Fibroblast of mammary gland (primary cell): ENCODE data around the gene KLK4.

Experiments
- DNase-seq: peaks from one replicate; pipeline ENCODE4 v3.0.0-alpha.2; 2010; ENCODE audit warnings: low read depth
- H3K4me3 ChIP-seq: 2 replicates; pipeline ENCODE4 v1.5.1; 2011; ENCODE audit warnings: low read depth, mild to moderate bottlenecking, low read length, moderate library complexity; ENCODE audit not compliant: control insufficient read depth
- TF ChIP-seq, protein P1 (sequence below): conservative IDR thresholded peaks from 2 replicates; pipeline ENCODE4 v1.5.1; 2011; ENCODE audit warnings: low read depth, low read length, inconsistent platforms; ENCODE audit not compliant: control insufficient read depth, insufficient read depth

Gene KLK4

DNA sequence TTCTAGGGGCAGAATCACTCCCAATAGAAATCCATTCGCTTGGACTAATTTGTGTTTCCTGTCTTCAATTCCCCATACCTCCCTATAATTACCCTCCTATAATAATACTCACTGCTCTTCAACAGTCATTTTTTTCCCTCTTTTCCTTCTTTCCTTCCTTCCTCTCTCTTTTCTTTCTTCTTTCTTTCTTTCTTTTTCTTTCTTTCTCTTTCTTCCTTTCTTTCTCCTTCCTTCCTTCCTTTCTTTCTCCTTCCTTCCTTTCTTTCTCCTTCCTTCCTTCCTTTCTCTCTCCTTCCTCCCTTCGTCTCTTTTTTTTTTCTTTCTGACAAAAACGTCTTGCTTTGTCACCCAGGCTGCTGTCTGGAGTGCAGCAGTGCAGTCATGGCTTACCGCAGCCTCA lies 33.6 kb upstream of the KLK4 start:
- DNase-seq: no peak
- TF ChIP-seq, protein P1, sequence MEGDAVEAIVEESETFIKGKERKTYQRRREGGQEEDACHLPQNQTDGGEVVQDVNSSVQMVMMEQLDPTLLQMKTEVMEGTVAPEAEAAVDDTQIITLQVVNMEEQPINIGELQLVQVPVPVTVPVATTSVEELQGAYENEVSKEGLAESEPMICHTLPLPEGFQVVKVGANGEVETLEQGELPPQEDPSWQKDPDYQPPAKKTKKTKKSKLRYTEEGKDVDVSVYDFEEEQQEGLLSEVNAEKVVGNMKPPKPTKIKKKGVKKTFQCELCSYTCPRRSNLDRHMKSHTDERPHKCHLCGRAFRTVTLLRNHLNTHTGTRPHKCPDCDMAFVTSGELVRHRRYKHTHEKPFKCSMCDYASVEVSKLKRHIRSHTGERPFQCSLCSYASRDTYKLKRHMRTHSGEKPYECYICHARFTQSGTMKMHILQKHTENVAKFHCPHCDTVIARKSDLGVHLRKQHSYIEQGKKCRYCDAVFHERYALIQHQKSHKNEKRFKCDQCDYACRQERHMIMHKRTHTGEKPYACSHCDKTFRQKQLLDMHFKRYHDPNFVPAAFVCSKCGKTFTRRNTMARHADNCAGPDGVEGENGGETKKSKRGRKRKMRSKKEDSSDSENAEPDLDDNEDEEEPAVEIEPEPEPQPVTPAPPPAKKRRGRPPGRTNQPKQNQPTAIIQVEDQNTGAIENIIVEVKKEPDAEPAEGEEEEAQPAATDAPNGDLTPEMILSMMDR: no peak
- H3K4me3 ChIP-seq: no peak overlapping the region

DNA sequence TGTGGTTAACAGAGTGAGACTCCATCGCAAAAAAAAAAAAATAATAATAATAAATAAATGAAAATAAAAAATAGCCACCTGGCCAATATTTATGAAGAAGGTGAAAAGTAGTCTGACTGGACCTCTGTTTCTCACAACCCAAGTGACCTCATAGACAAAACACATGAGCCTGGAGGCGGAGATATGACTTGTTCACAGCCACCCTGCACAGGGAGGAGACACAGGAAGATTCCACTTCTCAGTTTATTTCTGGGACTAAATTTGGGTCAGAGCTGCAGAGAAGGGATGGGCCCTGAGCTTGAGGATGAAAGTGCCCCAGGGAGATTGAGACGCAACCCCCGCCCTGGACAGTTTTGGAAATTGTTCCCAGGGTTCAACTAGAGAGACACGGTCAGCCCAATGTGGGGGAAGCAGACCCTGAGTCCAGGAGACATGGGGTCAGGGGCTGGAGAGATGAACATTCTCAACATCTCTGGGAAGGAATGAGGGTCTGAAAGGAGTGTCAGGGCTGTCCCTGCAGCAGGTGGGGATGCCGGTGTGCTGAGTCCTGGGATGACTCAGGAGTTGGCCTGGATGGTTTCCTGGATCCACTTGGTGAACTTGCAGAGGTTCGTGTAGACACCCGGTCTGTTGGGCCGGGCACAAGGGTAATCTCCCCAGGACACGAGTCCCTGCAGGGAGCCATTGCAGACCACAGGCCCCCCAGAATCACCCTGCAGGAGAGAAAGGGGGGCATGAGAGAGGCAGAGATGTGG lies 32.1 kb upstream of the KLK4 start:
- no peak for DNase-seq
- TF ChIP-seq, protein P1: no peak
- no peak overlapping the region for H3K4me3 ChIP-seq

DNA sequence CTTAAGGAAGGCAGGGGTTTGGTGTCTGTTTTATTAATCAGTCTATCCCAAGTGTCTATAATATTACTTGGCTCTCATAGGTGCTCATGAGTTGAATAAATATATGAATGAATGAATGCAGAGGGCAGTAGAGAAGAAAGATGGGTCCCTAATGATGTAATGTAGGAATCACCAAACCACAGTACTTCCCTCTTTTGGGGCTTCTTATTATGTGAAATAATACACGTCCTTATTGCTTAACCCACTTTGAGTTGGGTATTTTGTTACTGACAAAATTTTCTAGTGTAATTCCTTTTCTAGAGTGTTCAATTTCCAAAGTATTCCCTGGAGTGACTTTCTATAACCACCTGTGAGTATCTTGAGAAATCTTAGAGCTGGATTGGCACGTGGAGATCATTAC lies 28.4 kb upstream of the KLK4 start:
- no peak for DNase-seq
- TF ChIP-seq, protein P1: no peak
- H3K4me3 ChIP-seq: no peak overlapping the region

DNA sequence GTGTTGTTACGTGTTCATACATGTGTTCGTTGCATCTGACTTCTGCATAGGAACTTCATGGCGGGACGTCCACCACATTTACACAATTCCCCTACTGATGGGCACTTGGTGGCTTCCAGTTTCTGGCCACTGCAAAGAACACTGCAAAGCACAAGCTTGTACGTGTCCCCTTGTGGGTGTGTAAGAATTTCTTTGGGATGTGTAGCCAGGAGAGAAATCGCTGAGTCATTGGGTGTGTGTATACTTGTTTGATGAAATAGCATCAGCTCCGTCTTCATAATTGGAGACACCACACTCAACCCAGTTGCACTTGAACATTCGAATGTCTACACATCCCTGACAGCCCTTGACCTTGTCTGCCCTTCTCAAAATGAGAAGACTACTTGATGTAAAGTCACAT lies 22.4 kb upstream of the KLK4 start:
- TF ChIP-seq, protein P1: no peak
- H3K4me3 ChIP-seq: no peak overlapping the region
- peak; percentile 54 for DNase-seq

DNA sequence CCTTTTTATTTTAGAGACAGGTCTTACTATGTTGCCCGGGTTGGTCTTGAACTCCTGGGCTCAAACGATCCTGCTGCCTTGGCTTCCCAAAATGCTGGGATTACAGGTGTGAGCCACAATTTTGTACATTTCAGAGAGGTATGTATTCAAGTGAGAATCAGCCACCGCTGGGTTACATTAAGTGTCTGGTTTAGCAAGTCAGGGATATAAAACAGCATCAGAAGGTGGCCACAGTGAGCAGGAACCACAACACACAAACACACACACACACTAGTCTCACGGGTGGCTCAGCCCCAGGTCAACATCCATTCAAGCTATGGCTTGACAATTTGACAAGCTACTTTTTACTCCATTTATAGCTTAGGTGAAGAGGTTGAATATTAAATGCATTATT lies 21.5 kb upstream of the KLK4 start:
- TF ChIP-seq, protein P1: no peak
- DNase-seq: no peak
- no peak overlapping the region for H3K4me3 ChIP-seq

DNA sequence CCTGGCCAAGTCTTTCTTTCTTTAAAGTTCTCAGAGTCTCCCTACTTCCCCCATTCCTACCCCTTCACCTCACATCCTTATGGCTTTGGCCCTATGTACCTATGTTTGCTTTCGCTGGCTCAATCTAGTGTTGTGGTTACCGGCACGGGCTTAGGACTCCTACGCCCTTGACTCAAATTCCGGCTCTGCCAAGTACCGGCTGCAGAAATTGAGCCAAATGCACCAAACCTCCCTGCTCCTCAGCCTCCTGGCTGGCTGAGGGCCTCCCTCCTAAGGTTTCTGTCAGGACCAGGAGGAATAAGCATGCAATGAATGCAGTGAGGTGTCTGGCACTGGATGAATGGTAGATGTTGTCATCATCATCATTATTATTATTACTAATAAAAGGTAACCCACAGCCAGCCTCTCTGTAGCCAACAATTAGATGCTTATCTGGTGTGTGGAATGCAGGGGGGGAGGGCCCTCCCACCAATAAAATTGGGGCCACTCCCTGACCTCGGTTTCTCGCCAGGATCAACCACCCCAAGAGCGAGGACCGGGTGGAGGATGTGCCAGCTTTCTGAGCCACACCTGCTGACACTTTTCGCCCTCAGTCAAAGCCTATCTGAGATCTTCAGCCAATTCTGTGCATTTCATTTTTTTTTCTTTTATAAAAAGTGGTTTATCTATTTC lies 21.0 kb upstream of the KLK4 start:
- no peak overlapping the region for H3K4me3 ChIP-seq
- TF ChIP-seq, protein P1: no peak
- DNase-seq: no peak
